ENCODE results near the gene PPP4R3A. TPM values are rescaled to one million over a fixed set of nuclear protein-coding genes. Genes with fewer than 3 reads are reported as not detected.

Gene PPP4R3A
- total RNA-seq, 1 donor from 2014 or later: 119 TPM

DNA sequence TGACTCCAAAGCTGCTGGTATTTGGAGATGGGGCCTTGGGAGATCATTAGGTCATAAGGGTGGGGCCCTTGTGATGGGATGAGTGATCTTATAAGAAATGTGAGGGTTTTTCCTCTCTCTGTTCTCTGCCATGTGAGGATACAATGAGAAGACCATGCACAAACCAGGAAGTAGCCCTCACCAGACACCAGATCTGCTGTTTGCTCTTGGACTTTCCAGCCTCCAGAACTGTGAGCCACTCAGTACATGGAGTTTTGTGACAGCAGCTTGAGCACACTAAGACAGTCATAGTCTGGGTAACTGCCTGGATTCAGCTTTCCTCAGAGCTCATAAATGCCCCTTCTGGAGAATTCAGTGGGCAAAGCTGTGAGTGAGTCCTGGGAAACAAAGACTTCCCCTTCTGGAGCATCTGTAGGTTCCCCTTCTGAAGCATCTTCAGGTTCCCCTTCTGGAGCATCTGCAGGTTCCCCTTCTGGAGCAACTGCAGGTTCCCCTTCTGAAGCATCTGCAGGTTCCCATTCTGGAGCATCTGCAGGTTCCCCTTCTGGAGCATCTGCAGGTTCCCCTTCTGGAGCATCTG is 11.0 kb upstream of the PPP4R3A start:
- no peak overlapping the region for H3K4me3 Mint-ChIP-seq (ENCODE audit: low read depth)
- no peak overlapping the region for H3K27ac Mint-ChIP-seq
- H3K4me1 Mint-ChIP-seq (ENCODE audit: low read depth): no peaks in the 10 kb centered on the region
- no peaks in the 10 kb centered on the region for H3K27me3 Mint-ChIP-seq
- no peaks in the 10 kb centered on the region for H3K36me3 Mint-ChIP-seq (ENCODE audit: insufficient read depth)
- no peaks in the 10 kb centered on the region for H3K9me3 Mint-ChIP-seq (ENCODE audit: low read depth)
- TF ChIP-seq, protein P1, sequence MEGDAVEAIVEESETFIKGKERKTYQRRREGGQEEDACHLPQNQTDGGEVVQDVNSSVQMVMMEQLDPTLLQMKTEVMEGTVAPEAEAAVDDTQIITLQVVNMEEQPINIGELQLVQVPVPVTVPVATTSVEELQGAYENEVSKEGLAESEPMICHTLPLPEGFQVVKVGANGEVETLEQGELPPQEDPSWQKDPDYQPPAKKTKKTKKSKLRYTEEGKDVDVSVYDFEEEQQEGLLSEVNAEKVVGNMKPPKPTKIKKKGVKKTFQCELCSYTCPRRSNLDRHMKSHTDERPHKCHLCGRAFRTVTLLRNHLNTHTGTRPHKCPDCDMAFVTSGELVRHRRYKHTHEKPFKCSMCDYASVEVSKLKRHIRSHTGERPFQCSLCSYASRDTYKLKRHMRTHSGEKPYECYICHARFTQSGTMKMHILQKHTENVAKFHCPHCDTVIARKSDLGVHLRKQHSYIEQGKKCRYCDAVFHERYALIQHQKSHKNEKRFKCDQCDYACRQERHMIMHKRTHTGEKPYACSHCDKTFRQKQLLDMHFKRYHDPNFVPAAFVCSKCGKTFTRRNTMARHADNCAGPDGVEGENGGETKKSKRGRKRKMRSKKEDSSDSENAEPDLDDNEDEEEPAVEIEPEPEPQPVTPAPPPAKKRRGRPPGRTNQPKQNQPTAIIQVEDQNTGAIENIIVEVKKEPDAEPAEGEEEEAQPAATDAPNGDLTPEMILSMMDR (IDR thresholded peaks at IDR 0.05; ENCODE audit: unreplicated experiment): no peak
- no peak for DNase-seq (ENCODE audit: low spot score, unreplicated experiment)

DNA sequence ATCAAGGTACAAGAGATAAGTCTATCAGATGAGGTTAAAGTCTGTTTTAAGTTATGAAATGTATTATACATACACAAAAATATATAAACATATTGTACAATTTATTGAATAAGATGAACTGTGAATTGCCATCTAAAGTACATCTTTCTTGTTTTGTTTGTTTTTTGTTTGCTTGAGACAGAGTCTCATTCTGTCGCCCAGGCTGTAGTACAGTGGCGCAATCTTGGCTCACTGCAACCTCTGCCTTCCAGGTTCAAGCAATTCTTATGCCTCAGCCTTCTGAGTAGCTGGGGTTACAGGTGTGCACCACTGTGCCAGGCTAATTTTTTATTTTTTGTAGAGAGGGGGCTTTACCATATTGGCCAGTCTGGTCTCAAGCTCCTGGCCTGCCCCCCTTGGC is 10.0 kb upstream of the PPP4R3A start:
- H3K27ac Mint-ChIP-seq: no peak overlapping the region
- no peak for DNase-seq (ENCODE audit: low spot score, unreplicated experiment)
- TF ChIP-seq, protein P1 (IDR thresholded peaks at IDR 0.05; ENCODE audit: unreplicated experiment): no peak
- H3K36me3 Mint-ChIP-seq (ENCODE audit: insufficient read depth): no peaks in the 10 kb centered on the region
- no peak overlapping the region for H3K4me3 Mint-ChIP-seq (ENCODE audit: low read depth)
- H3K27me3 Mint-ChIP-seq: no peaks in the 10 kb centered on the region
- no peaks in the 10 kb centered on the region for H3K9me3 Mint-ChIP-seq (ENCODE audit: low read depth)
- no peaks in the 10 kb centered on the region for H3K4me1 Mint-ChIP-seq (ENCODE audit: low read depth)

DNA sequence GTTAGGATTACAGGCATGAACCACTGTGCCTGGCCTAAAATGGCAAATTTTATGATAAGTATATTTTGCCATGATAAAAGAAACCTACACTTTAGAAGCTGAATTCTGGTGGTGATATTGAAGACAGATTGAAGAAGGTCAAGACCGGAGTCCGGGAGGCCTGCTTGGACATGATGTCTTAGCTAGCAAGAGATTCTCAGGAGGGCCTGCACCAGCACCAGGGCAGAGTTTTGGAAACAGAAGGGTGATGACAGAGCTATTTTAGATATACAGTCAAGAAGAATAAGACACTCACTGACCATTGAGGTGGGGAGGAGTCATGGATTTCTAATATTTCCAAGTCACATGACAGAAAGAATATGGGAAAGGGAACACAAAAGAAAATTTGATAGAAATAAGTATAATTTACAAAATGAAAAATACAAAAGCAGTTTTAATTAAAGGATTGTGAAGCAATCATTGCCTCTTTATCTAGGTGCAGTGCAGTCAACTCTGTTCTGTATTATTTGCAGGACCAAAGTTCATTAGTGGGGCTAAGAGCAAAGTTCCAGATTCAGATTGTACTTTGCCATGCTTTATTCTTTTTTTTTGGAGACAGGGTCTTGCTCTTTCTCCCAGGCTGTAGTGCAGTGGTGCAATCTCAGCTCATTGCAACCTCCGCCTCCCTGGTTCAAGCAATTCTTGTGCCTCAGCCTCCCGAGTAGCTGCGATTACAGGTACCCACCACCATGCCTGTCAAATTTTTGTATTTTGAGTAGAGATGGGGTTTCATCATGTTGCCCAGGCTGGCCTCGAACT is 9.3 kb upstream of the PPP4R3A start:
- H3K9me3 Mint-ChIP-seq (ENCODE audit: low read depth): no peaks in the 10 kb centered on the region
- DNase-seq (ENCODE audit: low spot score, unreplicated experiment): no peak
- no peak overlapping the region for H3K27ac Mint-ChIP-seq
- no peaks in the 10 kb centered on the region for H3K36me3 Mint-ChIP-seq (ENCODE audit: insufficient read depth)
- no peaks in the 10 kb centered on the region for H3K27me3 Mint-ChIP-seq
- no peak overlapping the region for H3K4me3 Mint-ChIP-seq (ENCODE audit: low read depth)
- TF ChIP-seq, protein P1 (IDR thresholded peaks at IDR 0.05; ENCODE audit: unreplicated experiment): no peak
- no peaks in the 10 kb centered on the region for H3K4me1 Mint-ChIP-seq (ENCODE audit: low read depth)

DNA sequence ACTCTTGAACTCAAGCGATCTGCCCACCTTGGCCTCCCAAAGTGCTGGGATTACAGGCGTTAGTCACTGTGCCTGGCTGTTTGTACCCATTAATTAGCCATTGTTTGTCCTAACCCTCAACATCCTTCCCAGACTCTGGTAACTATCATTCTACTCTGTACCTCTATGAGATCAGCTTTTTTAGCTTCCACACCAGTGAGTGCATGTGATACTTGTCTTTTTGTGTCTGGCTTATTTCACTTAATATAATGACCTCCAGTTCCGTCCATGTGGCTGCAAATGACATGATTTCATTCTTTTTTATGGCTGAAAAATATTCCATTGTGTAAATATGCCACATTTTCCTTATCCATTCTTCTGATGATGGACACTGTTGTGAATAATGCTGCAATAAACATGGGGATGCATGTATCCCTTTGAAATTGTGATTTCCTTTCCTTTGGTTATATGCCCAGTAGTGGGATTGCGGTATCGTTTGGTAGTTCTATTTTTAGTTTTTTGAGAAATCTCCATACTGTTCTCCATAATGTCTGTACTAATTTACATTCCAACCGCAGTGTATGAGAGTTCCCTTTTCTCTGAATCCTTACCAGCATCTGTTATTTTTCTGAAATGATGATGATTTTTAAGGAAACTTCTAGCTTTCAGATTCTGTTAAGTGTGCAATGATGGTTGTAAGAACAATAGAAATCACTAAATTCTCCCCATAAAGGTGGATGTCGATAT is 6.7 kb upstream of the PPP4R3A start:
- Mint-ChIP-seq H3K9me3 (ENCODE audit: low read depth) (no peaks in the 10 kb centered on the region), H3K27me3 (no peaks in the 10 kb centered on the region), H3K4me1 (ENCODE audit: low read depth) (no peaks in the 10 kb centered on the region), H3K27ac (no peak overlapping the region), H3K36me3 (ENCODE audit: insufficient read depth) (no peaks in the 10 kb centered on the region), H3K4me3 (ENCODE audit: low read depth) (no peak overlapping the region)
- TF ChIP-seq, protein P1 (IDR thresholded peaks at IDR 0.05; ENCODE audit: unreplicated experiment): no peak
- no peak for DNase-seq (ENCODE audit: low spot score, unreplicated experiment)

DNA sequence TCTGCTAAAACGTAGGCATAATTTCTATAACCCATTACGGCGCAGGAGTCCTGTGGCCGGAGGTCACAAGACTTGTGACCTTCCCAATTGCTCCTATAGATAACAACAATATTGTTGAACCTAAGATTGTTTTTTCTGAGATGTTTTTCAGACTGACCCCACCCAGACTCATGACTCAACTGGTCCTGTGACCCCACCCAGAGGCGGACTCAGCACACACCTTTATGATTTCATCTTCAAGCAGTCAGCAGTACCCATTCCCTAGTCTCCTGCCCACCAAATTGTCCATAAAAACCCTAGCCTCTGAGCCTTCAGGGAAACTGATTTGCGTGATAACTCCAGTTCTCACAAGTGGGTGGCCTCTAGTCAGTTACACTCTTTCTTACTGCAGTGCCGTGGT is 5.9 kb upstream of the PPP4R3A start:
- Mint-ChIP-seq H3K4me1 (ENCODE audit: low read depth) (peaks cover 2% of the 10 kb centered on the region), H3K4me3 (ENCODE audit: low read depth) (no peak overlapping the region), H3K36me3 (ENCODE audit: insufficient read depth) (no peaks in the 10 kb centered on the region), H3K27ac (no peak overlapping the region), H3K9me3 (ENCODE audit: low read depth) (no peaks in the 10 kb centered on the region), H3K27me3 (no peaks in the 10 kb centered on the region)
- TF ChIP-seq, protein P1 (IDR thresholded peaks at IDR 0.05; ENCODE audit: unreplicated experiment): no peak
- no peak for DNase-seq (ENCODE audit: low spot score, unreplicated experiment)

All from progenitor cell of endocrine pancreas (in vitro differentiated cells).